ENCODE data around the gene LRRFIP1.

LRRFIP1 gene

DNA sequence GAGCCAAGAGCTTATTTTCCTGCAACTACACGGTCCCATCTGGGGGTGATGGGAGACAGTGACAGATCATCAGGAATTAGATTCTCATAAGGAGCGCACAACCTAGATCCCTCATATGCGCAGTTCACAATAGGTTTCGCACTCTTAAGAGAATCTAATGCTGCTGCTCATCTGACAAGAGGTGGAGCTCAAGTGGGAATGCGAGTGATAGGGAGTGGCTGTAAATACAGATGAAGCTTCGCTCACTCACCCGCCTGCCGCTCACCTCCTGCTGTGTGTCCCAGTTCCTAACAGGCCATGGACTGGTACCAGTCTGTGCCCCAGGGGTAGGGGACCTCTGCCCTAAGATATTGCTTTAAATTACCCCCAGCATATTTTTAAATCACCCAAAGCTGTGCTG lies 10.8 kb downstream of the LRRFIP1 start:
- no peak for TF ChIP-seq CTCF (conservative IDR thresholded peaks at IDR 0.05; ENCODE audit: low read length)
- DNase-seq (ENCODE audit: low read depth), result no peak
- H3K4me3 ChIP-seq (ENCODE audit: low read length), result no peak overlapping the region

DNA sequence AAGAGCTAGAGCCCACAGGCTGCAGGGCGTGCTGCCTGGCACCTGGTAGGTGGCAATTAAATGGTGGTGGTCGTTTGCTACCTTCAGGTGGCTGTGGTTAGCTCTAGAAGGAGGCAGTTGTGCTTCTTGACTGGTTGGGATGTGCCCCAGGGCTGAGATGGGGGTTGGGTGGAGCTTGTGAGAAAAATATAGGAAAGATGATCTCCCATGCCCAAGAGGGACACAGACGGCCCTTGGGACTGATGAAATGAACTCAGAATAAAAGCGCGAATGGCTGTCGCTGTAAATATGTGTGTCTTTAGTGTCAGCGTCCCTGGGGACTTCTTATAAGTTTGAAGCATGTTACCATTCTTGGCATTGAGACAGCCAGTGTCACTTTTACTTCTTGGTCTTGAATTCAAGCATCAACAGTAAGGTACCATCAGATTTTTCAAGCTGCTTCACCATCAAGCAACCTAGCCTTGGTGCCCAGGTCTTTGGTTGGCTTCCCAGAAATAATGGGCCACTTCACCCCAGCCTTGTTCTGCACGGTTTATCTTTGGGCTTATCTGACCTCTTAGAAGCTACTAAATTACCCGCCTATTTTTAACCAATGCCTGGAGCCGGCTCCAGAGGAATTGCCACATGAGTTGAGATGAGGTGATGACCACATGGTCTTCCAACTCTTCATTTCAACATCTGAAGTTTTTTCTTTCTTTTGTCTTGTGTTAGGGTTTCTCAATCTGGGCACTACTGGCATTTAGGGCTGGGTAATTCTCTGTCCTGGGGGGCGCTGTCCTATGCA lies 11.9 kb downstream of the LRRFIP1 start:
- H3K4me3 ChIP-seq (ENCODE audit: low read length), result no peak overlapping the region
- DNase-seq (ENCODE audit: low read depth), result no peak
- TF ChIP-seq CTCF (conservative IDR thresholded peaks at IDR 0.05; ENCODE audit: low read length), result no peak

- H3K4me3 ChIP-seq (ENCODE audit: low read length), result no peak overlapping the region
- no peak for DNase-seq (ENCODE audit: low read depth)
- TF ChIP-seq CTCF (conservative IDR thresholded peaks at IDR 0.05; ENCODE audit: low read length), result no peak
These were observed 12.4 kb downstream of the LRRFIP1 start for GRCh38 chr2:237639836-237640220.

DNA sequence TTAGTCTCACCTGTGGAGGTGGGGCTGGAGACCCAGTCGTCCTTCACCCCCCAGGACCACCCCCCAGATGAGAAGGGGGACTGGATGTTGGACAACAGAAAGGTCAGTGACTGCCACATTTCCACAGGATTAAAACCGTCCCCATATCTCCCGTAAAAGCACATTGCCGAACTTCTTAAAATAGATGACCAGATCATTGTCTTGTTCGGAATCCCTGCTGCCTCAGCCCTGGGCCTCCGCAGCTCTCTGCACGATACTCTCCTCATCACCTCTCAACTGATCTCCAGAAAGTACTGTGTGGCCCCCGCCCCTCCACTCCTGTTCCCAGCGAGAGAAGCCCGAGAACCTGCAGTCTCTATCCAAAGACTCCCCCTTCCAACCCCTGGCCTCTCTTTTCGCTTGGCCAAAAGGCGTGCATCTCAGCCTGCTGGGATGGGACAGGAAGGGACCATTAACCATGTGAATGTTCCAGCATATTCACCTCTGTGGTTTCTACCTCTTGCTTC lies 13.2 kb downstream of the LRRFIP1 start:
- no peak for DNase-seq (ENCODE audit: low read depth)
- H3K4me3 ChIP-seq (ENCODE audit: low read length), result no peak overlapping the region
- TF ChIP-seq CTCF (conservative IDR thresholded peaks at IDR 0.05; ENCODE audit: low read length), result no peak

DNA sequence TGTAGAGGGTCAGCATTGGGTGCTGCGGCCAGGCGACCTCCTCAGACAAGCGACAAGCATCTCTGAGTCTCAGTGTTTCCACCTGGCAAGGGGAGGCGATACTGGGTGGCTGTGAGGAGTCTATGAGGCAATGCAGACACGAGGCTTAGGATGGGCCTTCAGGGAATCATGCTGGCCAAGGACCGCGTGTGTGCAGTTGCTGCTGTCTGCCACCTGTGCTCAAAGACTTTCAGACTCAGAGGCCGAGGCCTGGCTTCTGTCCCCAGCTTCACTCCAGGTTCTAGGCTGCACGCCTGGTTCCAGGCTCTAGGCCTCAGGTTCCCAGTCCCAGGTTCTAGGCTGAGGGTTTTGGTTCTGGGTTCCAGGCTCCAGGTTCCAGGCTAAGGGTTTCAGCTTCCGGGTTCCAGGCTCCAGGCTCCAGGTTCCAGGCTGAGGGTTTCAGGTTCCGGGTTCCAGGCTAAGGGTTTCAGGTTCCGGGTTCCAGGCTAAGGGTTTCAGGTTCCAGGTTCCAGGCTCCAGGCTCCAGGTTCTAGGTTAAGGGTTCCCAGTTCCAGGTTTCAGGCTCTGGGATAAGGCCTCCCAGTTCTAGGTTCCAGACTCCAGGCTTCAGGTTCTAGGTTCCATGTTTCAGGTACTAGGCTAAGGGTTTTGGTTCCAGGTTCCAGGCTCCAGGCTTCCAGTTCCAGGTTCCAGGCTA lies 14.8 kb downstream of the LRRFIP1 start:
- H3K4me3 ChIP-seq (ENCODE audit: low read length), result no peak overlapping the region
- no peak for TF ChIP-seq CTCF (conservative IDR thresholded peaks at IDR 0.05; ENCODE audit: low read length)
- no peak for DNase-seq (ENCODE audit: low read depth)

DNA sequence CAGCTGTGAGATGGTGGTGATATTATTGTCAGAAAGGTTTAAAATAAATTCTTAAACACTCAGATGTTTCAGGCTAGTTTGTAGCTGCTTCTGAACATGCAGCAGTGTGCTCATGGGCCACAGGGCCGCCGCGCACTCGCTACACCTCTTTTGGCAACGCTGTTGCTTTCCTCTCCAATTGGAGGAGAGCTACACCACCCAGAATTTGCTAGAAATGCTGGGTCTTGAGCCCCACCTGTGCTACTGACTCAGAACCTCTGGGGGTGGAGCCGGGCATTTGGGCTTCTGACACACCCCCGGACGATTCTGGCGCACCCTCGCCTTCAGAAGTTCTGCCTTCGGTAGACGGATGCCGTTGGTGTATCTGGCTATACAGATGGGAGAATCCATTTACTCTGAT lies 15.7 kb downstream of the LRRFIP1 start:
- DNase-seq (ENCODE audit: low read depth), result no peak
- H3K4me3 ChIP-seq (ENCODE audit: low read length), result no peak overlapping the region
- TF ChIP-seq CTCF (conservative IDR thresholded peaks at IDR 0.05; ENCODE audit: low read length), result no peak
